Endodermal cell (in vitro differentiated cells): ENCODE data around the gene CADM4. TPM values are rescaled to one million over a fixed set of nuclear protein-coding genes. Genes with fewer than 3 reads are reported as not detected.
A peak's percentile ranks its signal among the peaks of the same experiment; 100 is the strongest.

Experiments used
- DNase-seq: peaks from one replicate; pipeline ENCODE4 v3.0.0-alpha.2; 2017
- H3K27ac ChIP-seq: 2 replicates; pipeline ENCODE4 v1.5.1; 2013; ENCODE audit warnings: mild to moderate bottlenecking, low read depth, low read length, moderate library complexity
- H3K27me3 ChIP-seq: 2 replicates; pipeline ENCODE4 v1.6.1; 2013; ENCODE audit warnings: mild to moderate bottlenecking, low read length, moderate library complexity; ENCODE audit not compliant: insufficient read depth, control insufficient read depth, poor library complexity, severe bottlenecking
- H3K36me3 ChIP-seq: 2 replicates; pipeline ENCODE4 v1.7.0; 2013; ENCODE audit warnings: mild to moderate bottlenecking, low read length, moderate library complexity; ENCODE audit not compliant: control insufficient read depth, insufficient read depth
- H3K4me1 ChIP-seq: one replicate; pipeline ENCODE4 v1.7.0; 2013; ENCODE audit warnings: low read length; ENCODE audit not compliant: control insufficient read depth, insufficient read depth
- H3K4me3 ChIP-seq: 2 replicates; pipeline ENCODE4 v1.5.1; 2013; ENCODE audit warnings: mild to moderate bottlenecking, low read length, moderate library complexity
- H3K9ac ChIP-seq: 2 replicates; pipeline ENCODE4 v1.6.1; 2013; ENCODE audit warnings: mild to moderate bottlenecking, low read length, moderate library complexity; ENCODE audit not compliant: poor library complexity, severe bottlenecking; ENCODE audit errors: extremely low read depth
- H3K9me3 ChIP-seq: 2 replicates; pipeline ENCODE4 v1.6.1; 2013; ENCODE audit warnings: mild to moderate bottlenecking, low read length, moderate library complexity; ENCODE audit not compliant: control insufficient read depth
- H3K27ac Mint-ChIP-seq: 2 replicates; pipeline ENCODE4 v1.8.0; 2020; ENCODE audit warnings: mixed read lengths
- H3K27me3 Mint-ChIP-seq: 2 replicates; pipeline ENCODE4 v1.8.0; 2021; ENCODE audit warnings: mild to moderate bottlenecking, mixed read lengths; ENCODE audit not compliant: insufficient read depth
- H3K36me3 Mint-ChIP-seq: 2 replicates; pipeline ENCODE4 v1.8.0; 2020; ENCODE audit warnings: low read depth, mixed read lengths
- H3K4me1 Mint-ChIP-seq: 2 replicates; pipeline ENCODE4 v1.8.0; 2020; ENCODE audit warnings: mixed read lengths
- H3K4me3 Mint-ChIP-seq: 2 replicates; pipeline ENCODE4 v1.8.0; 2020; ENCODE audit warnings: mild to moderate bottlenecking, moderate library complexity, mixed read lengths
- H3K9me3 Mint-ChIP-seq: 2 replicates; pipeline ENCODE4 v1.8.0; 2020; ENCODE audit warnings: mild to moderate bottlenecking, mixed read lengths
- CTCF ChIP-seq: fragments of 200-600 bp; sonication (generic); conservative IDR thresholded peaks from 2 replicates; pipeline ENCODE4 v1.5.0; 2021; ENCODE audit warnings: antibody characterized with exemption, mild to moderate bottlenecking
- WGBS, 2 experiments: methylation state at CpG; one replicate each; pipeline versions ENCODE4 v1.1.5 to v1.1.7; 2013; ENCODE audit warnings: missing lambda C conversion rate in 2 of 2, mixed read lengths in 1 of 2; ENCODE audit not compliant: insufficient coverage in 1 of 2, insufficient read length in 1 of 2; 5-methylcytosine and 5-hydroxymethylcytosine counted together
- total RNA-seq, 2 donors: library from RNA; stranded (reverse); fragmentation: NEBNext Ultra II Directional in 1 of 2; extraction: Animal tissue kit (Norgen Biotek cat#: 25700) in 1 of 2; gene quantifications; 2 replicates in 1 of 2; 3 replicates in 1 of 2; pipeline ENCODE4 v1.2.1, GENCODE V29; 2021

The CADM4 gene
- total RNA-seq, 2 donors from 2014 or later = 9.3 to 19.9 TPM

DNA sequence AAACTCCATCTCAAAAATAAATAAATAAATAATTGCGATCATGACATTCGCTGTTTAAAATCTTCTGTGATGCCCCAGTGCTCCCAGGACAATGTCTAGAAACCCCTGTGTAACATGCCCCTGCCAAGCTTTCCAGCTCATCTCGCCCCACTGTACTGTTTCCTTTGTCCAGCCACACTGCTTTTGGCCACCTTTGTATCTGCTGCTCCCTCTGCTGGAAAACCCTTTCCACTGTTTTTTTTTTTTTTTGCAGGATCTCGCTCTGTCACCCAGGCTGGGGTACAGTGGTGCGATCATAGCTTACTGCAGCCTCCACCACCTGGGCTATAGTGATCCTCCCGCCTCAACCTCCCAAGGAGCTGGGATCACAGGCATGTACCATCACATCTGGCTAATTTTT is 22.8 kb upstream of the CADM4 start:
- H3K36me3 Mint-ChIP-seq = peaks cover 40% of the 10 kb centered on the region
- no peak overlapping the region for H3K27ac ChIP-seq
- DNase-seq = peak; percentile 57
- no peak overlapping the region for H3K27ac Mint-ChIP-seq
- no peak overlapping the region for H3K4me3 ChIP-seq
- H3K36me3 ChIP-seq = peaks cover 65% of the 10 kb centered on the region
- H3K4me1 ChIP-seq = peaks cover 1% of the 10 kb centered on the region
- peaks cover 6% of the 10 kb centered on the region for H3K4me1 Mint-ChIP-seq
- H3K4me3 Mint-ChIP-seq = no peak overlapping the region
- no peaks in the 10 kb centered on the region for H3K9me3 ChIP-seq
- H3K9ac ChIP-seq = no peak overlapping the region
- peaks cover 12% of the 10 kb centered on the region for H3K27me3 Mint-ChIP-seq
- no peaks in the 10 kb centered on the region for H3K9me3 Mint-ChIP-seq
- peak; percentile 72 for TF ChIP-seq CTCF
- WGBS, 2 experiments = 82 to 90% methylated on average over 4 to 6 of the region's 6 CpGs
- H3K27me3 ChIP-seq = no peaks in the 10 kb centered on the region

DNA sequence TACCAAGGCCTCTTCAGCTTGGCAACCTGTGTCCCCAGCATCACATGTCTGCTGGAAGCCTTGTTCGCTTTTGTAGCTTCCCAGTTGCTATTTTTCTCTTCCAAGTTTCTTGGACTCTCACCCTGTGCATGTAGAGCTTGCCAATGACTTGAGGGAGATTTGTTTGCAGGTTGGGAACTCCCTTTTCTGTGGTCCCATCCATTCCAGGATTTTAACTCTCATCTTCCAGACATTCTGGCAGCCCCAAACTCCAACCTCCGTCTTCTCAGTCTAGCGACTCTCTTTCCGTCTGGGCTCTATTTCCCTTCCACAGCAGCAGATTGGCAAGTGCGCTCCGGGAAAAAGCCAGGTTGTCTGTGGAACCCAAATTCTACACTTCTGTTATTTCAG is 21.3 kb upstream of the CADM4 start:
- Histone ChIP-seq H3K4me3 (no peak overlapping the region), H3K36me3 (peaks cover 66% of the 10 kb centered on the region), H3K27me3 (no peaks in the 10 kb centered on the region), H3K9ac (no peak overlapping the region), H3K4me1 (no peaks in the 10 kb centered on the region), H3K9me3 (no peaks in the 10 kb centered on the region), H3K27ac (no peak overlapping the region)
- TF ChIP-seq CTCF = no peak
- peaks cover 43% of the 10 kb centered on the region for H3K36me3 Mint-ChIP-seq
- no peaks in the 10 kb centered on the region for H3K9me3 Mint-ChIP-seq
- no peak overlapping the region for H3K4me3 Mint-ChIP-seq
- DNase-seq = no peak
- 95 to 96% methylated on average over 5 to 6 of the region's 6 CpGs for WGBS, 2 experiments
- H3K27me3 Mint-ChIP-seq = peaks cover 1% of the 10 kb centered on the region
- no peak overlapping the region for H3K27ac Mint-ChIP-seq
- H3K4me1 Mint-ChIP-seq = peaks cover 6% of the 10 kb centered on the region

GRCh38 chr19:43660301-43660970 is 20.8 kb upstream of the CADM4 start:
- Mint-ChIP-seq H3K9me3 (no peaks in the 10 kb centered on the region), H3K36me3 (peaks cover 48% of the 10 kb centered on the region), H3K27ac (no peak overlapping the region), H3K4me3 (no peak overlapping the region), H3K4me1 (peaks cover 6% of the 10 kb centered on the region), H3K27me3 (peaks cover 1% of the 10 kb centered on the region)
- 94 to 95% methylated on average over 7 of the region's 7 CpGs for WGBS, 2 experiments
- H3K9ac ChIP-seq = no peak overlapping the region
- no peaks in the 10 kb centered on the region for H3K27me3 ChIP-seq
- no peak for TF ChIP-seq CTCF
- no peak for DNase-seq
- H3K4me1 ChIP-seq = no peaks in the 10 kb centered on the region
- no peak overlapping the region for H3K27ac ChIP-seq
- no peaks in the 10 kb centered on the region for H3K9me3 ChIP-seq
- H3K4me3 ChIP-seq = no peak overlapping the region
- H3K36me3 ChIP-seq = peaks cover 70% of the 10 kb centered on the region
